ENCODE results near the gene ZBTB3. TPM values are rescaled to one million over a fixed set of nuclear protein-coding genes. Genes with fewer than 3 reads are reported as not detected.

ZBTB3 gene
- total and polyA plus RNA-seq, 2 of the 8 experiments (the other 6 are each of a cell fraction or from before 2014, with no cell fraction given), result 30.2 to 76.9 TPM

DNA sequence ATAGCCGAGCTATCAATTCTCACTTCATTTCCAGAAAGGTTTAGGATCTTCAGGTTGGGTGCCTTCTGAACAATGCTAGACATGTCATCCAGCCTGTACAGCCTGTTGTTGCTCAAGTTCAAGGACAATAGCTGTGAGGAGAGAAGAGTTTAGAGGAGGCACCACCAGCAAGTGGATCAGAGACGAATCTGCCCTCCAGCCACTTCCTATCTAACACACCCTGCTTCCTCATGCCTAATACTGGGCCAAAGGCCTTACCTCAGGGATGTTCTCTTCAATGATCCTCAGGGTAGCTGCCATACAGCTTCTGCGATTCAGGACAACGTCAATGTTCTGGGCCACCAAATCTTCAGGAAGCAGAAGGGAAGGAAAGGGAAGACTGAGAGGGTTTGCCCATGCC is 47.1 kb upstream of the ZBTB3 start:
- H3K23me2 ChIP-seq (ENCODE audit: low read depth, low read length), result peaks cover 4% of the 10 kb centered on the region; the same call in 1 of the 2 replicates
- H4K91ac ChIP-seq (replicated peaks; ENCODE audit: insufficient read length, low read length), result no peak overlapping the region
- DNase-seq (ENCODE audit: low read depth in 1 of 2, low spot score in 2 of 2) (no peak), FAIRE-seq (no peak)
- no peak overlapping the region for H2BK5ac ChIP-seq (ENCODE audit: low read depth, low read length)
- no peak overlapping the region for H3K9ac ChIP-seq (replicated peaks in 1 of 4; ENCODE audit: extremely low read depth in 1 of 4, low read depth in 3 of 4, low read length in 3 of 4)
- no peak overlapping the region for H3K4me2 ChIP-seq (ENCODE audit: insufficient read depth in 1 of 2, low read depth in 2 of 2, low read length in 2 of 2)
- H3K27ac ChIP-seq (ENCODE audit: low read depth, low read length), result no peak overlapping the region
- H4K5ac ChIP-seq (ENCODE audit: insufficient read length, low read depth, low read length), result no peak overlapping the region
- H4K20me1 ChIP-seq (replicated peaks in 1 of 2; ENCODE audit: control insufficient read depth in 1 of 2, insufficient read depth in 2 of 2, low read length in 2 of 2), result peaks cover 2 to 3% of the 10 kb centered on the region in 2 experiments
- H3K56ac ChIP-seq (replicated peaks; ENCODE audit: insufficient read length, low read depth, low read length), result no peak overlapping the region
- TF ChIP-seq ASH2L (IDR thresholded peaks at IDR 0.05; ENCODE audit: low read length), result no peak
- no peak for TF ChIP-seq MAX (IDR thresholded peaks at IDR 0.05)
- TF ChIP-seq GABPA (IDR thresholded peaks at IDR 0.05; ENCODE audit: borderline replicate concordance, insufficient read depth, low read length), result no peak
- no peak for TF ChIP-seq EP300 (IDR thresholded peaks at IDR 0.05; ENCODE audit: borderline replicate concordance in 1 of 2, low read depth in 2 of 2, low read length in 2 of 2)
- TF ChIP-seq SUZ12 (IDR thresholded peaks at IDR 0.05; ENCODE audit: low read length), result no peak
- no peak for TF ChIP-seq BCL11A (IDR thresholded peaks at IDR 0.05; ENCODE audit: low read depth in 2 of 2, low read length in 2 of 2)
- TF ChIP-seq TBP (IDR thresholded peaks at IDR 0.05; ENCODE audit: low read depth, low read length), result no peak
- TF ChIP-seq TCF12 (IDR thresholded peaks at IDR 0.05; ENCODE audit: low read depth, low read length), result no peak
- TF ChIP-seq CBX8 (IDR thresholded peaks at IDR 0.05; ENCODE audit: borderline replicate concordance, low read depth, low read length), result no peak
- TF ChIP-seq ZNF274 (IDR thresholded peaks at IDR 0.05; ENCODE audit: borderline replicate concordance, extremely low read depth, low read length), result no peak
- TF ChIP-seq EGR1 (IDR thresholded peaks at IDR 0.05; ENCODE audit: borderline replicate concordance, low read depth, low read length), result no peak
- no peak for TF ChIP-seq SIRT6 (IDR thresholded peaks at IDR 0.05; ENCODE audit: low read length)
- no peak for TF ChIP-seq BRCA1 (IDR thresholded peaks at IDR 0.05; ENCODE audit: low read depth, low read length)
- no peak for TF ChIP-seq CHD1 (IDR thresholded peaks at IDR 0.05; ENCODE audit: low read depth, low read length)
- no peak overlapping the region for H2BK20ac ChIP-seq (ENCODE audit: low read length)
- H2AFZ ChIP-seq (ENCODE audit: low read length), result no peak overlapping the region
- no peak overlapping the region for H2AK5ac ChIP-seq (ENCODE audit: low read depth, low read length)
- no peaks in the 10 kb centered on the region for H3K27me3 ChIP-seq (replicated peaks in 1 of 4; ENCODE audit: control insufficient read depth in 3 of 4, extremely low read depth in 1 of 4, insufficient read depth in 3 of 4, low read length in 3 of 4)
- no peak overlapping the region for H2BK12ac ChIP-seq (ENCODE audit: low read depth, low read length)
- no peak overlapping the region for H3K4me3 ChIP-seq (ENCODE audit: extremely low read depth in 1 of 4, insufficient read depth in 2 of 4, low read depth in 3 of 4, low read length in 4 of 4)
- WGBS, 2 experiments (ENCODE audit: extremely low coverage in 1 of 2, insufficient coverage in 1 of 2, insufficient read length in 1 of 2, insufficient replicate concordance in 2 of 2, low coverage in 1 of 2, low lambda C conversion rate in 2 of 2, missing lambda C conversion rate in 1 of 2), result 93% methylated on average over 4 of the region's 4 CpGs; no CpG with 5 or more reads in 1 of the 2 experiments
- peaks cover 6% of the 10 kb centered on the region; the same call in 1 of the 2 replicates for H3K79me1 ChIP-seq (ENCODE audit: low read depth, low read length)
- CTCF ChIA-PET (ENCODE audit: partially characterized antibody), result interaction anchor here (0.7 to 3.8 kb wide), 4 partner anchors 11 to 188 kb away, joined by 3 to 15 read pairs (median 3); partner anchors contain the start of gene ROM1
- H2BK15ac ChIP-seq (ENCODE audit: low read length), result no peak overlapping the region
- no peak overlapping the region for H2BK120ac ChIP-seq (replicated peaks; ENCODE audit: low read depth, low read length)
- H3K18ac ChIP-seq (ENCODE audit: extremely low read depth, low read length), result no peak overlapping the region
- H3K4ac ChIP-seq (replicated peaks; ENCODE audit: insufficient read length, low read depth, low read length), result no peak overlapping the region
- no peak overlapping the region for H4K8ac ChIP-seq (ENCODE audit: extremely low read depth, insufficient read depth, low read length)
- H3K4me1 ChIP-seq (replicated peaks in 1 of 4; ENCODE audit: control insufficient read depth in 3 of 4, insufficient read depth in 4 of 4, low read length in 3 of 4), result peaks cover 0 to 2% (median 0%) of the 10 kb centered on the region in 4 experiments; a peak in 1 of 7 replicates
- H3K9me3 ChIP-seq (ENCODE audit: insufficient read depth in 2 of 2, low read depth in 1 of 2, low read length in 1 of 2), result no peaks in the 10 kb centered on the region
- peaks cover 5 to 18% of the 10 kb centered on the region in 2 experiments; a peak in 3 of 4 replicates for H3K79me2 ChIP-seq (ENCODE audit: control insufficient read depth in 1 of 2, insufficient read depth in 2 of 2, low read length in 2 of 2)
- H3K14ac ChIP-seq (ENCODE audit: insufficient read length), result no peak overlapping the region
- H3K23ac ChIP-seq (ENCODE audit: insufficient read length), result no peak overlapping the region
- H3K36me3 ChIP-seq (ENCODE audit: control insufficient read depth in 2 of 4, insufficient read depth in 4 of 4, low read length in 3 of 4), result peaks cover 29 to 61% (median 43%) of the 10 kb centered on the region in 4 experiments
- POLR2A ChIA-PET (ENCODE audit: partially characterized antibody), result interaction anchor here (0.7 to 10.0 kb wide), 21 partner anchors 10 to 136 kb away, joined by 3 to 251 read pairs (median 4); partner anchors contain the start of genes C11orf98, CSKMT, HNRNPUL2 and TMEM179B
